Measurements from ENCODE around the gene SULF2.

- TF ChIP-seq PPARA (CRISPR knock-in tag; IDR thresholded peaks at IDR 0.05; ENCODE audit: borderline replicate concordance) (no peak), TSHZ2 (CRISPR knock-in tag; IDR thresholded peaks at IDR 0.05) (no peak), ZC3H10 (CRISPR knock-in tag; IDR thresholded peaks at IDR 0.05) (no peak), GLIS3 (CRISPR knock-in tag; IDR thresholded peaks at IDR 0.05) (no peak), ZFP30 (CRISPR knock-in tag; IDR thresholded peaks at IDR 0.05) (no peak), PATZ1 (CRISPR knock-in tag; IDR thresholded peaks at IDR 0.05; ENCODE audit: borderline replicate concordance) (no peak), CREB5 (CRISPR knock-in tag; IDR thresholded peaks at IDR 0.05; ENCODE audit: low read depth) (no peak)
Measured at GRCh38 chr20:47800623-47801022, 15.3 kb upstream of the SULF2 start.
